ENCODE results near the gene PACSIN3. TPM values are rescaled to one million over a fixed set of nuclear protein-coding genes. Genes with fewer than 3 reads are reported as not detected.

The PACSIN3 gene
- total and polyA plus RNA-seq, 2 of the 13 experiments (the other 11 are each of a cell fraction or from before 2014, with no cell fraction given), result 47.9 to 93.3 TPM

DNA sequence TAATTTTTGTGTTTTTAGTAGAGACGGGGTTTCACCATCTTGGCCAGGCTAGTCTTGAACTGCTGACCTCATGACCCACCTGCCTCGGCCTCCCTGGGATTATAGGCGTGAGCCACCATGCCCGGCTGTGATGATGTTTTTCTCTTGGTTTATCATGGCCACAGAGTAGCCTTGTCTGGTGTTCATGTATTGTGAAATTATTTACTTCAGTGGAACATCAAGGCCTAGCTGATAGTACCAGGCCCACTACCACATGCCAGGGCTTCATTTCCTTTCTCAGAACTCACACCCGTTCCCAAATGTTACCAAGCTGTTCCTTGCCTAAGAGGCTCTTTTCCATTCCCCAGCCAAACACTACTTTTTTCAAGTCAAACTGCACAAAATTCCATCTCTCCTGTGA is 22.4 kb upstream of the PACSIN3 start:
- no peak overlapping the region for H3K9ac ChIP-seq (ENCODE audit: insufficient read depth, low read depth, low read length)
- H3K27me3 ChIP-seq (ENCODE audit: control insufficient read depth in 1 of 2, insufficient read depth in 2 of 2, low read length in 2 of 2), result no peaks in the 10 kb centered on the region
- no TSS peak for BruUV-seq (replicated peaks)
- in situ Hi-C loops (cut with HindIII; ENCODE audit: extremely low pct_ligation_motif_present, low pct_unique_long_range_greater_than_20kb), result no loop called here
- DNase-seq (ENCODE audit: low spot score) (no peak), ATAC-seq (no peak), FAIRE-seq (no peak)
- H3K36me3 ChIP-seq (replicated peaks in 1 of 2; ENCODE audit: control insufficient read depth in 1 of 2, insufficient read depth in 2 of 2, low read length in 2 of 2), result no peaks in the 10 kb centered on the region
- TF ChIP-seq ZFY (CRISPR knock-in tag; IDR thresholded peaks at IDR 0.05) (no peak), SOX6 (IDR thresholded peaks at IDR 0.05) (no peak), SOX6 (CRISPR knock-in tag; IDR thresholded peaks at IDR 0.05) (0 out of 2 replicates have a peak, but pooled peaks have one; percentile 10), ZKSCAN1 (IDR thresholded peaks at IDR 0.05; ENCODE audit: low read length) (no peak), CEBPB (IDR thresholded peaks at IDR 0.05; ENCODE audit: borderline replicate concordance, low read depth, low read length) (peak; percentile 71; the same call in 1 of the 2 replicates), ZNF234 (CRISPR knock-in tag; conservative IDR thresholded peaks at IDR 0.05) (no peak), ATM (IDR thresholded peaks at IDR 0.05; ENCODE audit: borderline replicate concordance) (no peak)
- TF ChIP-seq, protein P1, sequence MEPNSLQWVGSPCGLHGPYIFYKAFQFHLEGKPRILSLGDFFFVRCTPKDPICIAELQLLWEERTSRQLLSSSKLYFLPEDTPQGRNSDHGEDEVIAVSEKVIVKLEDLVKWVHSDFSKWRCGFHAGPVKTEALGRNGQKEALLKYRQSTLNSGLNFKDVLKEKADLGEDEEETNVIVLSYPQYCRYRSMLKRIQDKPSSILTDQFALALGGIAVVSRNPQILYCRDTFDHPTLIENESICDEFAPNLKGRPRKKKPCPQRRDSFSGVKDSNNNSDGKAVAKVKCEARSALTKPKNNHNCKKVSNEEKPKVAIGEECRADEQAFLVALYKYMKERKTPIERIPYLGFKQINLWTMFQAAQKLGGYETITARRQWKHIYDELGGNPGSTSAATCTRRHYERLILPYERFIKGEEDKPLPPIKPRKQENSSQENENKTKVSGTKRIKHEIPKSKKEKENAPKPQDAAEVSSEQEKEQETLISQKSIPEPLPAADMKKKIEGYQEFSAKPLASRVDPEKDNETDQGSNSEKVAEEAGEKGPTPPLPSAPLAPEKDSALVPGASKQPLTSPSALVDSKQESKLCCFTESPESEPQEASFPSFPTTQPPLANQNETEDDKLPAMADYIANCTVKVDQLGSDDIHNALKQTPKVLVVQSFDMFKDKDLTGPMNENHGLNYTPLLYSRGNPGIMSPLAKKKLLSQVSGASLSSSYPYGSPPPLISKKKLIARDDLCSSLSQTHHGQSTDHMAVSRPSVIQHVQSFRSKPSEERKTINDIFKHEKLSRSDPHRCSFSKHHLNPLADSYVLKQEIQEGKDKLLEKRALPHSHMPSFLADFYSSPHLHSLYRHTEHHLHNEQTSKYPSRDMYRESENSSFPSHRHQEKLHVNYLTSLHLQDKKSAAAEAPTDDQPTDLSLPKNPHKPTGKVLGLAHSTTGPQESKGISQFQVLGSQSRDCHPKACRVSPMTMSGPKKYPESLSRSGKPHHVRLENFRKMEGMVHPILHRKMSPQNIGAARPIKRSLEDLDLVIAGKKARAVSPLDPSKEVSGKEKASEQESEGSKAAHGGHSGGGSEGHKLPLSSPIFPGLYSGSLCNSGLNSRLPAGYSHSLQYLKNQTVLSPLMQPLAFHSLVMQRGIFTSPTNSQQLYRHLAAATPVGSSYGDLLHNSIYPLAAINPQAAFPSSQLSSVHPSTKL (CRISPR knock-in tag; IDR thresholded peaks at IDR 0.05), result peak; percentile 14; the same call in 1 of the 2 replicates
- TF ChIP-seq, protein P2, sequence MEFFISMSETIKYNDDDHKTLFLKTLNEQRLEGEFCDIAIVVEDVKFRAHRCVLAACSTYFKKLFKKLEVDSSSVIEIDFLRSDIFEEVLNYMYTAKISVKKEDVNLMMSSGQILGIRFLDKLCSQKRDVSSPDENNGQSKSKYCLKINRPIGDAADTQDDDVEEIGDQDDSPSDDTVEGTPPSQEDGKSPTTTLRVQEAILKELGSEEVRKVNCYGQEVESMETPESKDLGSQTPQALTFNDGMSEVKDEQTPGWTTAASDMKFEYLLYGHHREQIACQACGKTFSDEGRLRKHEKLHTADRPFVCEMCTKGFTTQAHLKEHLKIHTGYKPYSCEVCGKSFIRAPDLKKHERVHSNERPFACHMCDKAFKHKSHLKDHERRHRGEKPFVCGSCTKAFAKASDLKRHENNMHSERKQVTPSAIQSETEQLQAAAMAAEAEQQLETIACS (CRISPR knock-in tag; IDR thresholded peaks at IDR 0.05), result 0 out of 2 replicates have a peak, but pooled peaks have one; percentile 22
- TF ChIP-seq, protein P3, sequence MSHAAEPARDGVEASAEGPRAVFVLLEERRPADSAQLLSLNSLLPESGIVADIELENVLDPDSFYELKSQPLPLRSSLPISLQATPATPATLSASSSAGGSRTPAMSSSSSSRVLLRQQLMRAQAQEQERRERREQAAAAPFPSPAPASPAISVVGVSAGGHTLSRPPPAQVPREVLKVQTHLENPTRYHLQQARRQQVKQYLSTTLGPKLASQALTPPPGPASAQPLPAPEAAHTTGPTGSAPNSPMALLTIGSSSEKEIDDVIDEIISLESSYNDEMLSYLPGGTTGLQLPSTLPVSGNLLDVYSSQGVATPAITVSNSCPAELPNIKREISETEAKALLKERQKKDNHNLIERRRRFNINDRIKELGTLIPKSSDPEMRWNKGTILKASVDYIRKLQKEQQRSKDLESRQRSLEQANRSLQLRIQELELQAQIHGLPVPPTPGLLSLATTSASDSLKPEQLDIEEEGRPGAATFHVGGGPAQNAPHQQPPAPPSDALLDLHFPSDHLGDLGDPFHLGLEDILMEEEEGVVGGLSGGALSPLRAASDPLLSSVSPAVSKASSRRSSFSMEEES (CRISPR knock-in tag; IDR thresholded peaks at IDR 0.05), result no peak
- TF ChIP-seq, protein P4, sequence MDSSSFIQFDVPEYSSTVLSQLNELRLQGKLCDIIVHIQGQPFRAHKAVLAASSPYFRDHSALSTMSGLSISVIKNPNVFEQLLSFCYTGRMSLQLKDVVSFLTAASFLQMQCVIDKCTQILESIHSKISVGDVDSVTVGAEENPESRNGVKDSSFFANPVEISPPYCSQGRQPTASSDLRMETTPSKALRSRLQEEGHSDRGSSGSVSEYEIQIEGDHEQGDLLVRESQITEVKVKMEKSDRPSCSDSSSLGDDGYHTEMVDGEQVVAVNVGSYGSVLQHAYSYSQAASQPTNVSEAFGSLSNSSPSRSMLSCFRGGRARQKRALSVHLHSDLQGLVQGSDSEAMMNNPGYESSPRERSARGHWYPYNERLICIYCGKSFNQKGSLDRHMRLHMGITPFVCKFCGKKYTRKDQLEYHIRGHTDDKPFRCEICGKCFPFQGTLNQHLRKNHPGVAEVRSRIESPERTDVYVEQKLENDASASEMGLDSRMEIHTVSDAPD (CRISPR knock-in tag; IDR thresholded peaks at IDR 0.05), result no peak
- TF ChIP-seq, protein P5, sequence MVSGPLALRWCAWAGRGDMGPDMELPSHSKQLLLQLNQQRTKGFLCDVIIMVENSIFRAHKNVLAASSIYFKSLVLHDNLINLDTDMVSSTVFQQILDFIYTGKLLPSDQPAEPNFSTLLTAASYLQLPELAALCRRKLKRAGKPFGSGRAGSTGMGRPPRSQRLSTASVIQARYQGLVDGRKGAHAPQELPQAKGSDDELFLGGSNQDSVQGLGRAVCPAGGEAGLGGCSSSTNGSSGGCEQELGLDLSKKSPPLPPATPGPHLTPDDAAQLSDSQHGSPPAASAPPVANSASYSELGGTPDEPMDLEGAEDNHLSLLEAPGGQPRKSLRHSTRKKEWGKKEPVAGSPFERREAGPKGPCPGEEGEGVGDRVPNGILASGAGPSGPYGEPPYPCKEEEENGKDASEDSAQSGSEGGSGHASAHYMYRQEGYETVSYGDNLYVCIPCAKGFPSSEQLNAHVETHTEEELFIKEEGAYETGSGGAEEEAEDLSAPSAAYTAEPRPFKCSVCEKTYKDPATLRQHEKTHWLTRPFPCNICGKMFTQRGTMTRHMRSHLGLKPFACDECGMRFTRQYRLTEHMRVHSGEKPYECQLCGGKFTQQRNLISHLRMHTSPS (CRISPR knock-in tag; IDR thresholded peaks at IDR 0.05; ENCODE audit: low read depth), result no peak
- H3K27ac ChIP-seq (ENCODE audit: extremely low read length, insufficient read depth, low read length), result no peak overlapping the region
- 13% methylated on average over 5 of the region's 5 CpGs for WGBS (ENCODE audit: low lambda C conversion rate)
- peaks cover 61% of the 10 kb centered on the region for H3K4me1 ChIP-seq (ENCODE audit: insufficient read depth, low read length)
- no peaks in the 10 kb centered on the region for H3K79me2 ChIP-seq (ENCODE audit: insufficient read depth, low read length)
- intact Hi-C loops (cut with micrococcal nuclease; ENCODE audit: unreplicated experiment), result no loop called here
- H2AFZ ChIP-seq (ENCODE audit: low read length), result no peak overlapping the region
- H3K4me3 ChIP-seq (replicated peaks in 1 of 3; ENCODE audit: insufficient read depth in 1 of 3, low read depth in 2 of 3, low read length in 3 of 3), result no peak overlapping the region
- H4K20me1 ChIP-seq (ENCODE audit: insufficient read depth, low read length), result no peaks in the 10 kb centered on the region
- 0 out of 2 replicates have a peak, but pooled peaks cover 6% of the 10 kb centered on the region for H3K9me3 ChIP-seq (ENCODE audit: low read length)
- POLR2A ChIA-PET, result interaction anchor here (0.9 to 1.3 kb wide), 3 partner anchors 19 to 40 kb away, joined by 3 to 4 read pairs (median 3); partner anchors contain the start of gene ACP2
- H3K4me2 ChIP-seq (ENCODE audit: low read depth, low read length), result peak overlapping the region; percentile 33; the same call in 1 of the 2 replicates
- CTCF ChIA-PET (ENCODE audit: low intra/inter-chr PET ratio, low total read pairs), result no interaction called here
